NCI-H1092 treated with DMSO at 0.1 percent for 48 hours (cell line): ENCODE measurements around the gene SRP54.
"Not testable (repeated sequence)": the region's sequence is repeated elsewhere in the genome, so short reads cannot be mapped to it uniquely, and the experiment has no call there.

Experiments
- DNase-seq: peaks from one replicate; lab custom pipeline; 2025; lab: John Stamatoyannopoulos, UW

SRP54 gene

DNA sequence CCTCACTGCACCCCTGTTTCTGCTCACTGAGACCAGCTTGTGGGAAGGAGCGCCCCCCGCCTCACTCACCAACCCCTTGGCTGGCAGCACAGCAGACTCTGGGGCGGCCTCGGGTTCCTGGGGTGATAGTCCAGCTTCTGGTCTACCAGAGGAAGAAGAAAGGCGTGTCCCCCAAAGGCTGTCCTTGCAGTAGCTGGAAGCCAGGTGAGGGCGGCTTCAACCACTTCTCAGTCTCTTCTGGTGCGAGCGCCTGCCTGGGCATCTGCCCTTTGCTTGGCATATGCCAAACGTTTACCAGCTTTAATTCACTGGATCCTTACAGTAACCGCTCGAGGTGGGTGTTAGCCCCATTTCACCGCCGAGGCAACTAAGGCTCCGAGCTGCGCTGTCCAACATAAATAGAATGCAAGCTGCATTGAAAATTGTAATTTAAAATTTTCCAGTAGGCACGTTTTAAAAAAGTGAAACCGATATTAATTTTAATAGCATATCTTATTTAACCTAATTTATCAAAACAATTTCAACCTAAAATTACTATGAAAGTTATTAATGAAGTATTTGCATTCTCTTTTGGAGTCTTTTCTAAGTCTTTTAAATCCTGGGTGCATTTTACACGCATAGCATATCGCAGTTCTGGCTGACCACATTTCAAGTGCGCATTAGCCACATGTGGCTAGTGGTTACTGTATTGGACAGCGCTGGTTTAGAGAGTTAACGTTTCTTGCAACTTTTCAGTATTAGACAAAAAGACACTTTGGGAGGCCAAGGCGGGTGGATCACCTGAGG, 64.2 kb downstream of the SRP54 start:
- DNase-seq: peak; percentile 65

DNA sequence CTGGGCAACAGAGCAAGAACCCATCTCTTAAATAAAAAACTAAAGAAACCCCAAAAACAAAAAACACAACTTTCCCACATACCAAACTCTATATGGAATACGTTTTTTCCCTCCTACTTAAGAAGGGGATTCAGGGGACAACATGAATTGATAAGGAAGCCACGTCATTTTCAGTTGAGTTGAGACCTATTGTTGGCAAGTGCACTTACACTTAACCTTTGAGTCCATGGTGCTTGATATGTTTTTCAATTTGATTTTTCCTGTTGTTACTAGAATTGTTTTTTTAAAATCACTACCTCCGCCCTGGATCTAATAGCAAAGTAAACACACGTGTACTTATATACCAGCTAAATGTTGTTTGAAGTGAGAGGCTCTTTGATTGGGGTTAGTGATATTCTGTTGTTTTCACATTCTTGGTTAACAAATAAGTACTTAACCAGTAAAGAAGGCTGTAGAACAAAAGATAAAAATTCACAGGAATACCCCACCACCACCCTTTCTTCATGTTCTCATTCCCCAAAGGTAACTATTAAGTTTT, 65.3 kb downstream of the SRP54 start:
- DNase-seq: no peak

DNA sequence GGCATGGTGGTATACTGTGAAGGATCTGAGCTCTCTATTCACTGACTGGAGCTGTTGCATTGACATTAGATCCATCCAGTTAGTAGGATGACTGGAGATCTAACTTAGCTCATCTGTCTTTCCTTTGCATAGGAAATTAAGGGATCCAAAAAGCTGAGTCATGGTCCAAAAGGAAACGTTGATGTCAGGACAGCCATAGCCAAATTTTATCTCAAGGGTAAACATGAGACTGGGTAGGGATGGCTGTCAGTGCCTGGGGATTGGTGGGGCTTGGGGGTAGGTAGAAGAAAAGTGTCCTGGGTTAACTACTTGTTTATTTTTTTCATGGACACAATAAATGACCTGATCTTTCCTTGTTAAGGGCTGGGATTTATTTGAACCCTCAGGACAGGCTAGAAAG, 67.9 kb downstream of the SRP54 start:
- no peak for DNase-seq

DNA sequence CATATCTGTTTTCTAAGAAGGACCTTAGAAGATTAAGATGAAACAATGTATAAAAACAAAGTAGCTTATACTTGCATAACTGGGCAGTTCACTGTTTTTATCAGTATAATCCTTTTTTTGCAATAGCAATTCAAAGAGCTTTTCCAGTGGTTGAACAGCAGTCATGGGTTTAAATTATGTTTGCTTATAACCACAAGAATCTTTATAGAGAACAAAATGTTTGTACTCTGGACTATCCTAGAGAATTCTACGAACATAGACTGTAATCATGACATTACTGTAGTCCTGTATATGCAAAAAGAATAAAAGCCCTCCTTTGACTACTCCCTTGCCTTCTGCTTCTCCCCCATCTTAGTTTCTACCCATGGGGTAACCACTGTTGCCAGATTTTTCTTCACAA, 69.0 kb downstream of the SRP54 start:
- DNase-seq: no peak

DNA sequence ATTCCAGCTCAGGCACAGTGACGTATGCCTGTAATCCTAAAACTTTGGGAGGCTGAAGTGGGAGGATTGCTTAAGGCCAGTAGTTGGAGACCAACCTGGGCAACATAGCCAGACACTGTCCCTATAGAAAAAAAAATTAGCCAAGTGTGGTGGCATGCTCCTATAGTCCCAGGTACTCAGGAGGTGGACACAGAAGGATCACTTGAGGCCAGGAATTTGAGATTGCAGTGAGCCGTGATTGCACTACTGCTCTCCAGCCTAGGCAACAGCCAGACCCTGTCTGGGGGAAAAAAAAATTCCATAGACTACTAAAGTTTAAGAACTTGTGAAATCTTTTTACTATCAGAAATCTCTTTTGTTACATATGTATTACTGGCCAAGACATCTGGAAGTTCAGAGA, 69.8 kb downstream of the SRP54 start:
- no peak for DNase-seq

DNA sequence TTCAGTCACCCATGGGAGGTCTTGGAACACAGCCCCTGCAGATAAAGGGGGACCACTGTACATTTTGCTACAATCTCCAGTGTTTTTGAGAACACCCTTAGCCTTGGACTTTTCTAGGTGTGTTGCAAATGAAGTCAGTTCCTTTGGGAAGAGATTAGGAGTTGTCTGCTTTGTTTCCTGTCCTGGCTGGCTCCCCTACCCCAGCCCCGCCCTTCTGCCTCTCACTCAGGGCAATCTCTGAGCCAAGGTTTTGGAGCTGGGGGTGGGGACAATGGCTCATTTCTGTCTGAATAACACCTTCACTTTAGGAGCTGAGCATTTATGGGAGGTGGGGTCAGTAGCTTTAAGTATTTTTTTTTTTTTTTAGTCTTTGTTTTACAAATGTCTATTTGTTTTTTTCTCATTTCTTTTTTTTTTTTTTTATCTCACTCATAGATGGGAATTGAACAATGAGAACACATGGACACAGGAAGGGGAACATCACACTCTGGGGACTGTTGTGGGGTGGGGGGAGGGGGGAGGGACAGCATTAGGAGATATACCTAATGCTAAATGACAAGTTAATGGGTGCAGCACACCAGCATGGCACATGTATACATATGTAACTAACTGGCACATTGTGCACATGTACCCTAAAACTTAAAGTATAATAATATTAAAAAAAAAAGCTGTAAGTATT, 78.5 kb downstream of the SRP54 start:
- not testable (repeated sequence) for DNase-seq

DNA sequence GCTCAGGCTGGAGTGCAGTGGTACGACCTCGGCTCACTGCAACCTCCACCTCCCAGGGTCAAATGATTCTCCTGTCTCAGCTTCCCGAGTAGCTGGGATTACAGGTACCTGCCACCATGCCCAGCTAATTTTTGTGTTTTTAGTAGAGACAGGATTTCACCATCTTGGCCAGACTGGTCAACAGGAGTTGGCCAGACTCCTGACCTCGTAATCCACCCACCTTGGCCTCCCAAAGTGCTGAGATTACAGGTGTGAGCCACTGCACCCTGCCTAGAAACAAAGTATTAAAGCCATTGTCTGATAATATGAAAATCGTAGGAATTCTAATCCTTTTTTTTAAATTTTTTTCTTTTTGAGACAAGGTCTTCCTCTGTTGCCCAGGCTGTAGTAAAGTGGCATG, 82.9 kb downstream of the SRP54 start:
- DNase-seq: not testable (repeated sequence)

DNA sequence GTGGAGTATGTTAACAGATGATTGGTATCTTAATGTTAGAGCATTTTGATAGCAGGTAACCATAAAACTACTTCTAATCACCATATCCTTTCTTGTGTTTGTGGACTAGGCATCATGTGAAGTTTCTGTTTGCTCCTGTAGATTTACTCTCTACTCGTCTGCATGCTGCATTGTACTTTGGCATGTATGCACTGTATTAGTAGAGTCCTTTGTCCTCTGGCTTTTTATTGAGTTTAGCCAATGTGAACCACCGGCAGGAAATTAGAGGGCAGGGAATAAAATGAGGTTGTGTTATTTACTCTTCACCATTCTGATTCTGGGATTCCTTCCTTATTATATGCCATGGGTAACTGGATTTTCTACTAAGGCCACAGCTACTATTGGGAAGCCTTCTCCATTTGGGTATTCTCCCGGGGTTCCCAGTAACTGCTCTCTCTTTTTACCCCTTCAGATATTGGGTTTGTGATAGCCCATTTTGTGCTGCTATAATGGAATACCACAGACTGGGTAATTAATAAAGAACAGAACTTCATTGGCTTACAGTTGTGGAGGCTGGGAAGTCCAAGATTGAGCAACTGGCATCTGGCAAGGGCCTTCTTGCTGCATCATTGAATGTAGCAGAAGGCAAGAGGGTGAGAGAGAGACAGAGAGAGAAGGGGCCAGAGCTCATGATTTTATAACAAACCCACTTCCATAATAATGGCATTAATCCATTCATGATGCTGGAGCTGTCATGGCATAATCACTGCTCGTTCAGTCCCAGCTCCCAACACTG, 85.6 kb downstream of the SRP54 start:
- DNase-seq: no peak

DNA sequence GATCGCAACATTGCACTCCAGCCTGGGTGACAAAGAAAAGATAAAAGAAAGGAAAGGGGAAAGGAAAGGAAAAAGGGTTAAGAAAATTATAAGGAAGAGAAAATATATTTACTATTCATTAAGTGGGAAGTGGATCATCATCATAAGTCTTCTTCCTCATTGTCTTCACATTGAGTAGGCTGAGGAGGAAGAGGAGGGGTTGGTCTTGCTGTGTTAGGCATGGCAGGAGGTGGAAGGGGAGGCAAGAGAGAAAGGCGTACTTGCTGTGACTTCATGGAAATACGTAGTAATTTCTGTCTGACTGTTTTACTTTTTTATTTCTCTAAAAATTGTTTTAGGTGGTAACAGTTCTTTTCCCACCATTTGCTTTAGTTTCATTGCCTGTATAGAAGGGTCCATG, 89.4 kb downstream of the SRP54 start:
- DNase-seq: no peak

DNA sequence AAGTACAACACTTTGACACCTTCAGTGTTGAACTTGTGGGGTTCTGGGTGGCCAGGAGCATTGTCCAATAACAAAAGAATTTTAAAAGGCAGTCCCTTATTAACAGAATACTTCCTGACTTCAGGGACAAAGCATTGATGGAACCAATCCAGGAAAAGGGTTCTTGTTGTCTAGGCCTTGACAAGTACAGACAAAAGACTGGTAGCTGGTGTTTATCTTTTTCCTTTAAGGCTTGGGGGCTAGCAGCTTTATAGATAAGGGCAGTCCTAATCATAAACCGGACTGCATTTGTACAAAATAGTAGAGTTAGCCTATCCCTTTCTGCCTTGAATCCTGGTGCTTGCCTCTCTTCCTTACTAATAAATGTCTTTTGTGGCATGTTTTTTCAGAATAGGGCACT, 90.7 kb downstream of the SRP54 start:
- DNase-seq: no peak

DNA sequence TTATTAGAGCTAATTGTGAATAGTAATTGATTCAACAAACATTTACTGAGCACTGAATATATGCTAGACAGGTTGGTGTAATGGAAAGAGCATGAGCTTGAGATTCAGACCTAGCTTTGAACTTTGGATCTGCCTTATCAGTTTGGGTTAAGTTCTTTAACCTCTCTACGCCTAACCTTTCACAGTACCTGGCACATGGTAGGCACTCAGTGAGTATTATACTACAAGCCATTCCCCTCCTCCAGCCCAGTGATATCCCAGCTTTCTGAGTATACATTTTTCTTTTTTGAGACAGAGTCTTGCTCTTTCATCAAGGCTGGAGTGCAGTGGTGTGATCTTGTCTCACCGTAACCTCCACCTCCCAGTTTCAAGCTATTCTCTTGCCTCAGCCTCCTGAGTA, 95.3 kb downstream of the SRP54 start:
- no peak for DNase-seq
